ENCODE measurements around the gene WNK4.

The WNK4 gene

DNA sequence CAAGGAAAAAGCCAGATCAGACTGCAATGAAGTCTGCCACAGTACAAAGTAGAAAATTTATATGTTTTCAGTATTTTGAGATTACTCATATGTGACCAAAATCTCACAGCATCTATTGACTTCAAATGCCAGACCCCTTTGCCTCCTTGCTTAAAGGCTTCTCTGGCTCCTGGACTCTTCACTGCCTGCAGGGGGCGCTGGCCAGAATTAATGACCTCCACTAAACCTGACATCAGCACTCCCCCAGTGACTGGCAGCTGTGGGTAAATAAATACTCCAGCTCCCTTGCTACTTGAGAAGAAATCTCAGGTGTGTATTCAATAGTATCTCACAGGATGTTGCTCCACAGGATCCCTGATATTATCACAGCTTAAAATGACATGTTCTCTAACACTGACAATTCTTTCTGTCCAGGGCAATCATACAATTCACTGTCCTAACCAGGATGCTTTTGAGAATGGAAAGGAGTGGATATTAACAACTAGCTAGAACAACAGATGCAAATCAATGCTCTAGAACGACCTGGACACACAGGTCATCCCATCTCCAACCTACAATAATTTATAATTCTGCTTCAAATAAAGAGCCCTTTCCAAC is 39.6 kb downstream of the WNK4 start:
- Histone ChIP-seq H3K4me3 (ENCODE audit: low read depth, low read length) (no peak overlapping the region), H3K9me3 (ENCODE audit: severe bottlenecking) (no peaks in the 10 kb centered on the region), H3K27ac (no peak overlapping the region), H3K27me3 (ENCODE audit: insufficient read depth, low read depth, severe bottlenecking) (no peaks in the 10 kb centered on the region), H3K36me3 (peaks cover 74% of the 10 kb centered on the region)
- DNase-seq, result peak; percentile 88
- TF ChIP-seq, protein P1, sequence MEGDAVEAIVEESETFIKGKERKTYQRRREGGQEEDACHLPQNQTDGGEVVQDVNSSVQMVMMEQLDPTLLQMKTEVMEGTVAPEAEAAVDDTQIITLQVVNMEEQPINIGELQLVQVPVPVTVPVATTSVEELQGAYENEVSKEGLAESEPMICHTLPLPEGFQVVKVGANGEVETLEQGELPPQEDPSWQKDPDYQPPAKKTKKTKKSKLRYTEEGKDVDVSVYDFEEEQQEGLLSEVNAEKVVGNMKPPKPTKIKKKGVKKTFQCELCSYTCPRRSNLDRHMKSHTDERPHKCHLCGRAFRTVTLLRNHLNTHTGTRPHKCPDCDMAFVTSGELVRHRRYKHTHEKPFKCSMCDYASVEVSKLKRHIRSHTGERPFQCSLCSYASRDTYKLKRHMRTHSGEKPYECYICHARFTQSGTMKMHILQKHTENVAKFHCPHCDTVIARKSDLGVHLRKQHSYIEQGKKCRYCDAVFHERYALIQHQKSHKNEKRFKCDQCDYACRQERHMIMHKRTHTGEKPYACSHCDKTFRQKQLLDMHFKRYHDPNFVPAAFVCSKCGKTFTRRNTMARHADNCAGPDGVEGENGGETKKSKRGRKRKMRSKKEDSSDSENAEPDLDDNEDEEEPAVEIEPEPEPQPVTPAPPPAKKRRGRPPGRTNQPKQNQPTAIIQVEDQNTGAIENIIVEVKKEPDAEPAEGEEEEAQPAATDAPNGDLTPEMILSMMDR (IDR thresholded peaks at IDR 0.05; ENCODE audit: low read depth, low read length), result peak; percentile 88

DNA sequence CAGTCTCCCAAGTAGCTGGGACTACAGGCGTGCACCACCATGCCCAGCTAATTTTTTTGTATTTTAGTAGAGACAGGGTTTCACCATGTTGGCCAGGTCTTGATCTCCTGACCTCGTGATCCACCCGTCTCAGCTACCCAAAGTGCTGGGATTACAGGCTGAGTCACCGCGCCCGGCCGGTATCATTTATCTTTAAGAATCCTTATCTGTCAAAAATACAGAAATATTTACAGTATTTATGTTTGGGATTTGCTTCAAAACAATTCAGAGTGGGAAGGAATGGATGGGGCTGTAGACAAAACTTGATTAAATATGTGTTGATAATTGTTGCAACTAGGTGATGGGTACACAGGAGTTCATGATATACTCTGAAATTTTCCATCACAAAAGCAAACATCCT is 40.8 kb downstream of the WNK4 start:
- no peak overlapping the region for H3K27ac ChIP-seq
- no peaks in the 10 kb centered on the region for H3K9me3 ChIP-seq (ENCODE audit: severe bottlenecking)
- no peak overlapping the region for H3K4me3 ChIP-seq (ENCODE audit: low read depth, low read length)
- TF ChIP-seq, protein P1 (IDR thresholded peaks at IDR 0.05; ENCODE audit: low read depth, low read length), result no peak
- no peaks in the 10 kb centered on the region for H3K27me3 ChIP-seq (ENCODE audit: insufficient read depth, low read depth, severe bottlenecking)
- DNase-seq, result no peak
- H3K36me3 ChIP-seq, result peaks cover 63% of the 10 kb centered on the region

DNA sequence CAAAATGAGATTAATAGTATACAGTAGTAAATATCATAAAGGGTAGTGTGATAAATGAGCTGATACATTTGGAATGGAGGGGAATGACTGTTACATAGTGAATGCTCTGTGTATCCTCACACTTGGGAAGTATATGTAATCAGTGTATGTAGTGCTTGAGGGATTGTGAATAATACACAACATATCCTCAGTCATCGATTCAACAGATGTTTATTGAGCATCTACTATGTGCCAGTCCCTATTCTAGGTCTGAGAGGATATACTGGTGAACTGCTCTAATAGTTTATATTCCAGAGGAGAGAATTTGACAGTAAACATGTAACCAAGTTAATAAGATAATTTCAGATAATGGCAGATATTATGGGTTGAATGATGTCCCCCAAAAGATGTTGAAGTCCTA is 47.1 kb downstream of the WNK4 start:
- no peak overlapping the region for H3K27ac ChIP-seq
- no peak for DNase-seq
- no peak overlapping the region for H3K4me3 ChIP-seq (ENCODE audit: low read depth, low read length)
- H3K36me3 ChIP-seq, result peaks cover under 1% of the 10 kb centered on the region; the same call in 1 of the 2 replicates
- H3K27me3 ChIP-seq (ENCODE audit: insufficient read depth, low read depth, severe bottlenecking), result peaks cover 12% of the 10 kb centered on the region
- no peaks in the 10 kb centered on the region for H3K9me3 ChIP-seq (ENCODE audit: severe bottlenecking)
- TF ChIP-seq, protein P1 (IDR thresholded peaks at IDR 0.05; ENCODE audit: low read depth, low read length), result no peak

DNA sequence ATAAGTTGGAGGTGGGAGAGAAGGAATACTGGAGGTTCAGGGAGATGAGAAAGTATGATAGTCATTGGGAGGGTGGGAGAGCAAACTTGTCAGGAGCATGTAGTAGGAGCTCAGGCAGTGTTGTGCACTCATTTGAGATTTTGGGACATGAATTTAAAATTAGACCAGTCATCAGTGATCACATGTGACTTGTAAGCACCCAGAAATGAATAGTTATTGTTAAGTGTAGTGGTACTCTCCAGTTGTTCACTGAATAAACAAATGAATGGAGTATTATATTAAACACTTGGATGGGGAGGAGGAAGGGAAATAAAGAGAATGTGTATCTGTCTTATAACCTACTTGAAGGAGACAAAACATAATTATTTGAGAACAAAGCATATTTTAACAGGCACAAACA is 50.6 kb downstream of the WNK4 start:
- Histone ChIP-seq H3K36me3 (peaks cover 23% of the 10 kb centered on the region), H3K9me3 (ENCODE audit: severe bottlenecking) (no peaks in the 10 kb centered on the region), H3K4me3 (ENCODE audit: low read depth, low read length) (no peak overlapping the region), H3K27me3 (ENCODE audit: insufficient read depth, low read depth, severe bottlenecking) (peaks cover 12% of the 10 kb centered on the region), H3K27ac (no peak overlapping the region)
- no peak for DNase-seq
- TF ChIP-seq, protein P1 (IDR thresholded peaks at IDR 0.05; ENCODE audit: low read depth, low read length), result no peak

DNA sequence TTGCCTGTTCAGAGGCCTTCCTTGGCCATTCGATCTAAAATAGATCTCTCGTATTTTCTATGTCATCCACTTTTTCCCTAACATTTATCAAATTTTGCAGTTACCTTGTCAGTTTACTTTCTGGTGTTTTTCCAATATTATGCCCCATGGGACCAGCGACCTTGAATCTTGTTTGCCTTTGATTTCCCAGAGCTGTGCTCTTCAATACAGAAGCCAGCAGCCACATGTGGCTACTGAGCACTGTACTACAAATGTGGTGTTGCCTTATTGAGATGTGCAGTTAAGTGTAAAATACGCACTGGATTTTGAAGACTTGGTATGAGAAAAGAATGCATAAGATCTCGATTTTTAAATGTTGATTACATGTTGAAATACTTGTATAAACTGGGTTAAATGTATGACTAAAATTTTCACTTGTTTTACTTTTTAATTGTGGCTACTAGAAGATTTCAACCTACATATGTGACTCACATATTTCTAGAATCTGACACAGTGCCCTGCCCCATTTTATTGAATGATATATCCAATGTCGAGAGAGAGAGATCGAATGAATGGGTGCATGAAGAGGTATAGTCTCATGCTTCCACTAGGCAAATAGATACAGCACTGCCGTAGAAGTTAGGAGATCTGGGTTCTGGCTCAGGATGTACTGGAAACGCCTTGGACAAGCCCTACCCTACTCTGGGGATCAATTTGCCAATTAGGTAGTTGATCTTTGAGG is 52.0 kb downstream of the WNK4 start:
- TF ChIP-seq, protein P1 (IDR thresholded peaks at IDR 0.05; ENCODE audit: low read depth, low read length), result no peak
- H3K4me3 ChIP-seq (ENCODE audit: low read depth, low read length), result peak overlapping the region; percentile 91
- peaks cover 36% of the 10 kb centered on the region for H3K36me3 ChIP-seq
- no peaks in the 10 kb centered on the region for H3K9me3 ChIP-seq (ENCODE audit: severe bottlenecking)
- no peak for DNase-seq
- peaks cover 12% of the 10 kb centered on the region for H3K27me3 ChIP-seq (ENCODE audit: insufficient read depth, low read depth, severe bottlenecking)
- H3K27ac ChIP-seq, result peak overlapping the region; percentile 89
